Colon (tissue), 2 donors: ENCODE data around the gene PYDC2.

Experiments
- FAIRE-seq: peaks from 2 replicates; lab custom pipeline; 2012; peaks lifted over from hg19 to GRCh38; lab: Jason Lieb, UNC
- donor health status: control.
- donor health status: control.

The PYDC2 gene

GRCh38 chr3:191461113-191461595, at the start of gene PYDC2:
Gene PYDC2, plus strand, starts transcription at chr3:191461163. Its CDS starts 0 bp downstream, at chr3:191461163.
- no peak for FAIRE-seq

GRCh38 chr3:191412759-191413158, 48.2 kb upstream of the PYDC2 start:
- FAIRE-seq: no peak

- FAIRE-seq: no peak
Measured at GRCh38 chr3:191414286-191414685, 46.7 kb upstream of the PYDC2 start.

GRCh38 chr3:191414732-191415131, 46.2 kb upstream of the PYDC2 start:
- FAIRE-seq: no peak

GRCh38 chr3:191415566-191415965, 45.4 kb upstream of the PYDC2 start:
- FAIRE-seq: no peak

- no peak for FAIRE-seq
Measured at GRCh38 chr3:191417457-191417729, 43.6 kb upstream of the PYDC2 start.

- FAIRE-seq: no peak
Measured at GRCh38 chr3:191420771-191421170, 40.2 kb upstream of the PYDC2 start.

GRCh38 chr3:191424881-191425280, 36.1 kb upstream of the PYDC2 start:
- no peak for FAIRE-seq

GRCh38 chr3:191425322-191425734, 35.6 kb upstream of the PYDC2 start:
- FAIRE-seq: no peak

GRCh38 chr3:191426311-191426710, 34.7 kb upstream of the PYDC2 start:
- no peak for FAIRE-seq

- FAIRE-seq: no peak
Measured at GRCh38 chr3:191428177-191428576, 32.8 kb upstream of the PYDC2 start.

- FAIRE-seq: no peak
Measured at GRCh38 chr3:191430103-191430502, 30.9 kb upstream of the PYDC2 start.

GRCh38 chr3:191431160-191431822, 29.7 kb upstream of the PYDC2 start:
- FAIRE-seq: no peak

- FAIRE-seq: no peak
Measured at GRCh38 chr3:191432162-191432561, 28.8 kb upstream of the PYDC2 start.

GRCh38 chr3:191434024-191434423, 26.9 kb upstream of the PYDC2 start:
- FAIRE-seq: no peak

- no peak for FAIRE-seq
Measured at GRCh38 chr3:191435981-191436380, 25.0 kb upstream of the PYDC2 start.

- FAIRE-seq: no peak
Measured at GRCh38 chr3:191438150-191438814, 22.7 kb upstream of the PYDC2 start.

GRCh38 chr3:191440532-191440931, 20.4 kb upstream of the PYDC2 start:
- no peak for FAIRE-seq

GRCh38 chr3:191441687-191442086, 19.3 kb upstream of the PYDC2 start:
- FAIRE-seq: no peak

- FAIRE-seq: no peak
Measured at GRCh38 chr3:191444569-191444968, 16.4 kb upstream of the PYDC2 start.

- no peak for FAIRE-seq
Measured at GRCh38 chr3:191449256-191449655, 11.7 kb upstream of the PYDC2 start.

GRCh38 chr3:191455257-191455952, 5.6 kb upstream of the PYDC2 start:
- FAIRE-seq: no peak

GRCh38 chr3:191460360-191460759, 603 bp upstream of the PYDC2 start:
- no peak for FAIRE-seq
